Chondrocyte (in vitro differentiated cells): ENCODE data around the gene EEF1AKMT4. TPM values are rescaled to one million over a fixed set of nuclear protein-coding genes. Genes with fewer than 3 reads are reported as not detected.

ENCODE experiments used
- DNase-seq: peaks from one replicate; pipeline ENCODE4 v3.0.0; 2021; ENCODE audit warnings: mixed read lengths, low spot score
- H3K27ac Mint-ChIP-seq: one replicate; pipeline ENCODE4 v1.8.0; 2021; ENCODE audit warnings: mild to moderate bottlenecking, moderate library complexity, mixed read lengths; ENCODE audit not compliant: unreplicated experiment
- H3K27me3 Mint-ChIP-seq: 2 replicates; pipeline ENCODE4 v1.8.0; 2021; ENCODE audit warnings: low read depth, mixed read lengths
- H3K36me3 Mint-ChIP-seq: 2 replicates; pipeline ENCODE4 v1.8.0; 2021; ENCODE audit warnings: low read depth, mixed read lengths
- H3K4me1 Mint-ChIP-seq: 2 replicates; pipeline ENCODE4 v1.8.0; 2021; ENCODE audit warnings: low read depth, mild to moderate bottlenecking, mixed read lengths
- H3K4me3 Mint-ChIP-seq: one replicate; pipeline ENCODE4 v1.8.0; 2021; ENCODE audit warnings: mild to moderate bottlenecking, moderate library complexity, mixed read lengths; ENCODE audit not compliant: unreplicated experiment
- H3K9me3 Mint-ChIP-seq: 2 replicates; pipeline ENCODE4 v1.8.0; 2021; ENCODE audit warnings: low read depth, mixed read lengths
- CTCF ChIP-seq: fragments of 200-600 bp; sonication (generic); IDR thresholded peaks from 2 replicates; pipeline ENCODE4 v1.5.0; 2021; ENCODE audit warnings: antibody characterized with exemption, mild to moderate bottlenecking, moderate library complexity
- total RNA-seq: library from RNA; stranded (reverse); gene quantifications from 3 replicates; pipeline ENCODE4 v1.2.1, GENCODE V29; 2021

EEF1AKMT4 gene
- total RNA-seq, 1 donor from 2014 or later: 4.3 TPM

GRCh38 chr3:184242297-184242685 lies 7.2 kb upstream of the EEF1AKMT4 start:
- Mint-ChIP-seq H3K9me3 (no peaks in the 10 kb centered on the region), H3K4me3 (no peak overlapping the region), H3K4me1 (no peaks in the 10 kb centered on the region), H3K27ac (no peak overlapping the region), H3K36me3 (peaks cover 16% of the 10 kb centered on the region), H3K27me3 (no peaks in the 10 kb centered on the region)
- DNase-seq: no peak
- no peak for TF ChIP-seq CTCF

- H3K4me1 Mint-ChIP-seq: peaks cover 6% of the 10 kb centered on the region
- peak; percentile 93 for DNase-seq
- H3K9me3 Mint-ChIP-seq: no peaks in the 10 kb centered on the region
- peak within 1 kb of the TSS; percentile 96 for H3K27ac Mint-ChIP-seq
- H3K36me3 Mint-ChIP-seq: peaks cover 10% of the 10 kb centered on the region
- H3K4me3 Mint-ChIP-seq: peak within 1 kb of the TSS; percentile 82
- TF ChIP-seq CTCF: no peak
- H3K27me3 Mint-ChIP-seq: no peaks in the 10 kb centered on the region
Measured at GRCh38 chr3:184248454-184249411, 739 bp upstream of the EEF1AKMT4 start, which contains the start of gene ALG3. Gene ALG3 (minus strand): TSS chr3:184248962. CDS start chr3:184248940, 22 bp downstream.

DNA sequence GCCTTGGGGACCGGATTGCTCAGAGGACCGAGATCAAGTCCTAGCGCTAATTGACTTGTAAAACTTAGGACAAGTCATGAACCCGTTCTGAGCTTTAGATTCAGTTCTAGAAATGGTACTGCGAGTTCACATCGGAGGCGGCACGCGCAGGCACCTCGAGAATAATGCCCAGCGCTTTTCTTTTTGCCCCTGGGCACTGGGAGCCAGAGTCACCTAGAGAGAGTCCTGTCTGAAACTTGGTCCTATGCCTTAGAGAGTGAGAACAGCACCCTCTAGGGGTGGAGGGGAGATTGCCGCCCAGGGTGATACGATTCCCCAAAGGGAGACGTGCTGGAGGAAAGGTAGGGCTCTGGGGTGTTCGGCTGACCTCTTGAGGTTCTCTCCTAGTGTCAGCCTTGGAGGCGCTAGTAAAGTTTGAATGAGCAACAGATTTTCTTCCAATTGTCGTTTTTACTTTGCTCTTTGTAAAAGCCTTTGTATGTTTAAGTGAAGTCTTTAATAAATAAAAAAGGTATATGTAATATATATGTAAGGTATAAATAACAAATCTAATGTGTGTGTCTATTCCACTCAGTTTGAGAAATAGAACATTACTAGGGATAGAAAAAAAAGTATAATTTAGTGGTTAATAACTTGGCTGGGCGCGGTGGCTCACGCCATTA lies 826 bp downstream of the EEF1AKMT4 start:
- peak; percentile 89 for TF ChIP-seq CTCF
- Mint-ChIP-seq H3K4me1 (peaks cover 6% of the 10 kb centered on the region), H3K27me3 (no peaks in the 10 kb centered on the region), H3K4me3 (peak overlapping the region; percentile 82), H3K27ac (peak overlapping the region; percentile 96), H3K9me3 (no peaks in the 10 kb centered on the region), H3K36me3 (peaks cover 2% of the 10 kb centered on the region)
- peak; percentile 88 for DNase-seq

DNA sequence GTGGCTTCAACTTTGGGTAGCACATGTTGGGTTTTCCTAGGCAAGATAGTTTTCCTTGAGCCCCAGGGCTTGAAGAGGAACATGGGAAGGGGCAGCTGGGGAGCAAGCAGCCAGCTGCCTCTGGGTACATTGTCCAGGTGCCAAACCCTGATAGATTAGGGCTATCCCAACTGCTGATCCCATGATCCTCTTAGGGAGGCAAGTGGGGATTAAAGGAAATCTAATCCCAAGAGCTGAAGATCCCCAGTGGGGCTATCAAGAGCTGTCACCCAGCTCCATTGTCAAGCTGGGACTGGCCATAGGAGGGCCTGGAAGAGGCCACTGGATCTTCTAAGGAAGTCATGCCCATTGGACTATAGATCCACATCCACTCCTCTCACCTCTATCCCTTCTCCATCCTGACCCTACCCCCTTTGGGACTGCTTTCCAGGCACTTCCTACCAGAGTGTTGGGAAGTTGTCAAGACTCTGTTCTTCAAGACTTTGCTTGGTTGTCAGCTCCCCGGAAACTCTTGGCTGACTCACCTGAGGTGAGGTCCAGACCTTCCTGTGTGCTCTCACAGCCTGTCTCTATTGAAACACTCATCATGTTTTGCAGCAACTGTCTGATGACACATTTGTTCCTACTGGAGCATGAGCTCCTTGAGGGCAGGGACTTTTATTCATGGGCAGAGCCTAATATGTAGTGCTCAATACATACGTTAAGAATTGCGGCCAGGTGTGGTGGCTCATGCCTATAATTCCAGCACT lies 6.0 kb downstream of the EEF1AKMT4 start:
- H3K27ac Mint-ChIP-seq: no peak overlapping the region
- peak; percentile 26 for DNase-seq
- peaks cover 3% of the 10 kb centered on the region for H3K27me3 Mint-ChIP-seq
- no peak overlapping the region for H3K4me3 Mint-ChIP-seq
- peaks cover 7% of the 10 kb centered on the region for H3K4me1 Mint-ChIP-seq
- peaks cover 9% of the 10 kb centered on the region for H3K36me3 Mint-ChIP-seq
- no peaks in the 10 kb centered on the region for H3K9me3 Mint-ChIP-seq
- TF ChIP-seq CTCF: no peak
